Adrenal gland (tissue), 5 donors: ENCODE results near the gene UBE2H.

Source experiments
- CTCF ChIP-seq, 6 experiments: fragments of 450-650 bp in 4 of 6; fragments of 200-600 bp in 2 of 6; sonication (generic) in 1 of 6; IDR thresholded peaks; 1 replicate in 5 of 6; 2 replicates in 1 of 6; pipeline versions ENCODE4 v1.5.1 to v1.8.0; 2016 to 2021; ENCODE audit warnings: antibody characterized with exemption in 6 of 6, mild to moderate bottlenecking in 2 of 6, moderate library complexity in 1 of 6
- POLR2A ChIP-seq, 2 donors: fragments of 450-650 bp; IDR thresholded peaks; one replicate each; pipeline ENCODE4 v1.6.1; 2017; ENCODE audit warnings: antibody characterized with exemption in 2 of 2, mild to moderate bottlenecking in 2 of 2, moderate library complexity in 1 of 2
- donor health status: DM: no; HTN: no; CAD: no.

GRCh38 chr7:129950933-129951225 is 1.9 kb downstream of the UBE2H start:
- TF ChIP-seq CTCF (IDR thresholded peaks at IDR 0.05) (no peak), POLR2A (IDR thresholded peaks at IDR 0.05) (no peak)
